T-helper 9 cell (primary cell): Measurements from ENCODE around the gene DPH7.
"Not testable (repeated sequence)": the region's sequence is repeated elsewhere in the genome, so short reads cannot be mapped to it uniquely, and the experiment has no call there.

Experiments used
- DNase-seq: peaks from one replicate; pipeline ENCODE4 v3.0.0-alpha.2; 2020
- total RNA-seq, 2 donors: gene quantifications; one replicate each; lab custom pipeline; 2026; lab: John Stamatoyannopoulos, UW

The DPH7 gene
- total RNA-seq = 44.4 to 47.4 reads per million in 2 donors

GRCh38 chr9:137578518-137579258 is at the start of gene DPH7:
TSS of gene DPH7 (minus strand) at chr9:137578925. CDS start at chr9:137578777, 148 bp downstream.
- DNase-seq = peak; percentile 99

GRCh38 chr9:137627406-137627805 is 48.7 kb upstream of the DPH7 start:
- not testable (repeated sequence) for DNase-seq

GRCh38 chr9:137626464-137626863 is 47.7 kb upstream of the DPH7 start:
- DNase-seq = no peak

GRCh38 chr9:137622211-137622610 is 43.5 kb upstream of the DPH7 start:
- not testable (repeated sequence) for DNase-seq

GRCh38 chr9:137621131-137621757 is 42.5 kb upstream of the DPH7 start:
- no peak for DNase-seq

- DNase-seq = no peak
Observed at GRCh38 chr9:137620581-137620980, 41.9 kb upstream of the DPH7 start.

- no peak for DNase-seq
Observed at GRCh38 chr9:137620048-137620405, 41.3 kb upstream of the DPH7 start.

- DNase-seq = no peak
Observed at GRCh38 chr9:137619240-137620047, 40.7 kb upstream of the DPH7 start.

GRCh38 chr9:137618105-137619067 is 39.7 kb upstream of the DPH7 start, which contains the start of gene EHMT1:
TSS of gene EHMT1 (plus strand) at chr9:137619005. CDS start at chr9:137619029, 24 bp downstream.
- DNase-seq = peak; percentile 88

- DNase-seq = no peak
Observed at GRCh38 chr9:137615387-137615871, 36.7 kb upstream of the DPH7 start.

GRCh38 chr9:137614631-137615386 is 36.1 kb upstream of the DPH7 start:
- no peak for DNase-seq

GRCh38 chr9:137613738-137614523 is 35.2 kb upstream of the DPH7 start:
- DNase-seq = no peak

GRCh38 chr9:137613259-137613658 is 34.5 kb upstream of the DPH7 start:
- DNase-seq = no peak

- no peak for DNase-seq
Observed at GRCh38 chr9:137612741-137613142, 34.0 kb upstream of the DPH7 start.

- DNase-seq = no peak
Observed at GRCh38 chr9:137611623-137612609, 33.2 kb upstream of the DPH7 start.

- DNase-seq = no peak
Observed at GRCh38 chr9:137610944-137611343, 32.2 kb upstream of the DPH7 start.

GRCh38 chr9:137607141-137607857 is 28.6 kb upstream of the DPH7 start:
- no peak for DNase-seq

- no peak for DNase-seq
Observed at GRCh38 chr9:137606734-137607138, 28.0 kb upstream of the DPH7 start.
